Mucosa of descending colon (tissue), 3 donors: ENCODE data around the gene KMT2B. TPM values are rescaled to one million over a fixed set of nuclear protein-coding genes. Genes with fewer than 3 reads are reported as not detected.

Source experiments
- ATAC-seq: fragments of 200-7000 bp; cut with Tn5 transposase; one replicate; pipeline ENCODE4 v1.9.1; 2020; ENCODE audit warnings: mild to moderate bottlenecking, moderate library complexity
- DNase-seq, 3 donors: peaks; one replicate each; pipeline ENCODE4 v3.0.0-alpha.2; 2020
- H3K36me3 ChIP-seq: fragments of 200-600 bp; one replicate; pipeline ENCODE4 v1.8.0; 2021; ENCODE audit warnings: low read depth, mild to moderate bottlenecking
- H3K4me1 ChIP-seq: fragments of 200-600 bp; one replicate; pipeline ENCODE4 v1.8.0; 2021; ENCODE audit warnings: low read depth, mild to moderate bottlenecking
- H3K4me3 ChIP-seq: fragments of 200-600 bp; one replicate; pipeline ENCODE4 v1.8.0; 2021; ENCODE audit warnings: mild to moderate bottlenecking
- H3K9me3 ChIP-seq: fragments of 200-600 bp; one replicate; pipeline ENCODE4 v1.8.0; 2021; ENCODE audit warnings: mild to moderate bottlenecking
- intact Hi-C, 2 donors: fragments of 100-400 bp; cut with DNase I in 1 of 2; cut with micrococcal nuclease in 1 of 2; formaldehyde crosslinking; loops; one replicate each; pipeline versions ENCODE4 v1.11.0 to v1.11.1; 2022; cut with DNase I, micrococcal nuclease
- total RNA-seq, 3 donors: library from RNA; stranded (reverse); fragmentation: NEBNext Ultra II Directional in 2 of 3; extraction: Animal tissue kit (Norgen Biotek cat#: 25700) in 2 of 3; gene quantifications; one replicate each; pipeline versions ENCODE4 v1.2.1 to v1.2.4, GENCODE V29; 2021 to 2023
- TF ChIP-seq, protein P1 (sequence below): fragments of 200-600 bp; IDR thresholded peaks from one replicate; pipeline ENCODE4 v1.8.0; 2022; ENCODE audit warnings: antibody characterized with exemption, mild to moderate bottlenecking
- donor health status: DM: no; HTN: no; CAD: no; lungs with moderate emphysema.
- donor health status: DM: no; HTN: no; CAD: no.
- donor health status: DM: no; HTN: yes; CAD: no.

Gene KMT2B
- total RNA-seq, 3 donors from 2014 or later: 35.9 to 49.2 (median 37.5) TPM

DNA sequence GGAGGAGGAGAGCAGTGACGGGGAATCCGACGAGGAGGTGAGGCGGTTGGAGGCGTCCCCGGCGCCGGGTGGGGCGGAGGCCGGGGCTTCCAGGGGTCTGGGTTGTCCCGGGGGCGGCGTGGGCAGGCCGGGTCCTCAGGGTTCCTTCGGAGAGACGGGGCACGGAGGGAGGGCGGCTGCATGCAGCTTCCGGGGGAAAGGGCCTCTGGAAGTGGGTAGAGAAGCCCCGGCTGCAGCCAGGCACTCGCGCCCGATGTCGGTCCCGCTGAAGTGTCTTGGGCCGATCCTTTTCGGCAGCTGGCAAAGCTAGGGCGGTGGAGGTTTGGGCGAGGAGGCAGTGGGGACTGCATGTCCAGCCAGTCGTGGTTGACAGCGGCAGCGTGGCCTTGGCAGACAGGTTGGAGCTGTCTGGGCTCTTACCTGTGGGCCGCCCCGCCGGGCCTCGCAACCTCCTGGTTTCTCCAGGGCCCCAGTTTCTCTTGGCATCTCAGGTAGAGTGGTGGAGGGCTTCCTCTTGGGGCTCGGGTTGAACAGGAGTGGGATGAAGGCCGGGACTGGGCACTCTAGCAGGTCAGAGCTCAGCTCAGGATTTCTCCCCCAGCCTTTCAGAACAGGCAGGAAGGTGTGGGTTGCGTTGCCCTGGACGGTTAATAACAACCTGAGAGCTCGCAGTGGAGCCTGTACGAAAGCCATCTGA lies 690 bp downstream of the KMT2B start:
- Histone ChIP-seq H3K9me3 (no peaks in the 10 kb centered on the region), H3K4me3 (peak overlapping the region; percentile 85), H3K36me3 (peaks cover 7% of the 10 kb centered on the region), H3K4me1 (peaks cover 21% of the 10 kb centered on the region)
- TF ChIP-seq, protein P1, sequence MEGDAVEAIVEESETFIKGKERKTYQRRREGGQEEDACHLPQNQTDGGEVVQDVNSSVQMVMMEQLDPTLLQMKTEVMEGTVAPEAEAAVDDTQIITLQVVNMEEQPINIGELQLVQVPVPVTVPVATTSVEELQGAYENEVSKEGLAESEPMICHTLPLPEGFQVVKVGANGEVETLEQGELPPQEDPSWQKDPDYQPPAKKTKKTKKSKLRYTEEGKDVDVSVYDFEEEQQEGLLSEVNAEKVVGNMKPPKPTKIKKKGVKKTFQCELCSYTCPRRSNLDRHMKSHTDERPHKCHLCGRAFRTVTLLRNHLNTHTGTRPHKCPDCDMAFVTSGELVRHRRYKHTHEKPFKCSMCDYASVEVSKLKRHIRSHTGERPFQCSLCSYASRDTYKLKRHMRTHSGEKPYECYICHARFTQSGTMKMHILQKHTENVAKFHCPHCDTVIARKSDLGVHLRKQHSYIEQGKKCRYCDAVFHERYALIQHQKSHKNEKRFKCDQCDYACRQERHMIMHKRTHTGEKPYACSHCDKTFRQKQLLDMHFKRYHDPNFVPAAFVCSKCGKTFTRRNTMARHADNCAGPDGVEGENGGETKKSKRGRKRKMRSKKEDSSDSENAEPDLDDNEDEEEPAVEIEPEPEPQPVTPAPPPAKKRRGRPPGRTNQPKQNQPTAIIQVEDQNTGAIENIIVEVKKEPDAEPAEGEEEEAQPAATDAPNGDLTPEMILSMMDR: no peak
- intact Hi-C loops: no loop called here
- no peak for ATAC-seq
- peak; percentile 42 to 78 (median 68) for DNase-seq

DNA sequence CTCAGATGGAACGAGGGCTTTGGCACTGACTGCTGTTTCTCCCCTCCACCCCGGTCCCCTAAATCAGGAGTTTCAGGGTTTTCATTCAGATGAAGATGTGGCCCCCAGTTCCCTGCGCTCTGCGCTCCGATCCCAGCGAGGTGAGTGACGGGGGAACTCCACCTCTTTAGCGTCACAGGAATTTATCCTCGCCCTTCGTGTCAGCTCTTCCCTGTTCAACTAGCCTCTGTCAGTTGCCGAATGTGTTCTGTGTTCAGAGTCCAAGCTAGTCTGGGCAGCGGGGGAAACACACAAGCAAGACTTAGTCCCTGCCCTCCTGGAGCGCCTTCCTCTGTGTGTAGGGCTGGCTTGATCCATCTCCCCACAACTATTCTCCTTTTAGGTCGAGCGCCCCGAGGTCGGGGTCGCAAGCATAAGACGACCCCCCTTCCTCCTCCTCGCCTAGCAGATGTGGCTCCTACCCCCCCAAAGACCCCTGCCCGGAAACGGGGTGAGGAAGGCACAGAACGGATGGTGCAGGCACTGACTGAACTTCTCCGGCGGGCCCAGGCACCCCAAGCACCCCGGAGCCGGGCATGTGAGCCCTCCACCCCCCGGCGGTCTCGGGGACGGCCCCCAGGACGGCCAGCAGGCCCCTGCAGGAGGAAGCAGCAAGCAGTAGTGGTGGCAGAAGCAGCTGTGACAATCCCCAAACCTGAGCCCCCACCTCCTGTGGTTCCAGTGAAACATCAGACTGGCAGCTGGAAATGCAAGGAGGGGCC lies 1.8 kb downstream of the KMT2B start:
- TF ChIP-seq, protein P1: no peak
- intact Hi-C loops: no loop called here
- no peaks in the 10 kb centered on the region for H3K9me3 ChIP-seq
- peaks cover 21% of the 10 kb centered on the region for H3K4me1 ChIP-seq
- DNase-seq (no peak), ATAC-seq (no peak)
- peaks cover 15% of the 10 kb centered on the region for H3K36me3 ChIP-seq
- H3K4me3 ChIP-seq: no peak overlapping the region

DNA sequence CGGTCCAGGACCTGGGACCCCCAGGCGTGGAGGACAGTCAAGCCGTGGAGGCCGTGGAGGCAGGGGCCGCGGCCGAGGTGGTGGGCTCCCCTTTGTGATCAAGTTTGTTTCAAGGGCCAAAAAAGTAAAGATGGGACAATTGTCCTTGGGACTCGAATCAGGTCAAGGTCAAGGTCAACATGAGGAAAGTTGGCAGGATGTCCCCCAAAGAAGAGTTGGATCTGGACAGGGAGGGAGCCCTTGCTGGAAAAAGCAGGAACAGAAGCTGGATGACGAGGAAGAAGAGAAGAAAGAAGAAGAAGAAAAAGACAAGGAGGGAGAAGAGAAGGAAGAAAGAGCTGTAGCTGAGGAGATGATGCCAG lies 2.3 kb downstream of the KMT2B start:
- peaks cover 21% of the 10 kb centered on the region for H3K4me1 ChIP-seq
- ATAC-seq: no peak
- peaks cover 21% of the 10 kb centered on the region for H3K36me3 ChIP-seq
- no peak for DNase-seq
- no peaks in the 10 kb centered on the region for H3K9me3 ChIP-seq
- TF ChIP-seq, protein P1: no peak
- intact Hi-C loops: no loop called here
- no peak overlapping the region for H3K4me3 ChIP-seq

DNA sequence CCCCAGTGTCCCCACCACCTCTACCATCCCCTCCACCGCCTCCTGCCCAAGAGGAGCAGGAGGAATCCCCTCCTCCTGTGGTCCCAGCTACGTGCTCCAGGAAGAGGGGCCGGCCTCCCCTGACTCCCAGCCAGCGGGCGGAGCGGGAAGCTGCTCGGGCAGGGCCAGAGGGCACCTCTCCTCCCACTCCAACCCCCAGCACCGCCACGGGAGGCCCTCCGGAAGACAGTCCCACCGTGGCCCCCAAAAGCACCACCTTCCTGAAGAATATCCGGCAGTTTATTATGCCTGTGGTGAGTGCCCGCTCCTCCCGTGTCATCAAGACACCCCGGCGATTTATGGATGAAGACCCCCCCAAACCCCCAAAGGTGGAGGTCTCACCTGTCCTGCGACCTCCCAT lies 2.8 kb downstream of the KMT2B start:
- no peak overlapping the region for H3K4me3 ChIP-seq
- ATAC-seq (no peak), DNase-seq (no peak)
- H3K9me3 ChIP-seq: no peaks in the 10 kb centered on the region
- H3K36me3 ChIP-seq: peaks cover 24% of the 10 kb centered on the region
- H3K4me1 ChIP-seq: peaks cover 16% of the 10 kb centered on the region
- intact Hi-C loops: no loop called here
- TF ChIP-seq, protein P1: no peak

DNA sequence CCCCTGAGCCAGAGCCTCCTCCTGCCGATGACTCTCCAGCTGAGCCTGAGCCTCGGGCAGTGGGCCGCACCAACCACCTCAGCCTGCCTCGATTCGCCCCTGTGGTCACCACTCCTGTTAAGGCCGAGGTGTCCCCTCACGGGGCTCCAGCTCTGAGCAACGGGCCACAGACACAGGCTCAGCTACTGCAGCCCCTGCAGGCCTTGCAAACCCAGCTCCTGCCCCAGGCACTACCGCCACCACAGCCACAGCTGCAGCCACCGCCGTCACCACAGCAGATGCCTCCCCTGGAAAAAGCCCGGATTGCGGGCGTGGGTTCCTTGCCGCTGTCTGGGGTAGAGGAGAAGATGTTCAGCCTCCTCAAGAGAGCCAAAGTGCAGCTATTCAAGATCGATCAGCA lies 3.6 kb downstream of the KMT2B start:
- intact Hi-C loops: no loop called here
- no peak for ATAC-seq
- Histone ChIP-seq H3K4me1 (peaks cover 10% of the 10 kb centered on the region), H3K4me3 (no peak overlapping the region), H3K9me3 (no peaks in the 10 kb centered on the region), H3K36me3 (peaks cover 24% of the 10 kb centered on the region)
- TF ChIP-seq, protein P1: no peak
- DNase-seq: no peak
